Measurements from ENCODE around the gene TTC16.
A peak's percentile ranks its signal among the peaks of the same experiment; 100 is the strongest.

TTC16 gene

DNA sequence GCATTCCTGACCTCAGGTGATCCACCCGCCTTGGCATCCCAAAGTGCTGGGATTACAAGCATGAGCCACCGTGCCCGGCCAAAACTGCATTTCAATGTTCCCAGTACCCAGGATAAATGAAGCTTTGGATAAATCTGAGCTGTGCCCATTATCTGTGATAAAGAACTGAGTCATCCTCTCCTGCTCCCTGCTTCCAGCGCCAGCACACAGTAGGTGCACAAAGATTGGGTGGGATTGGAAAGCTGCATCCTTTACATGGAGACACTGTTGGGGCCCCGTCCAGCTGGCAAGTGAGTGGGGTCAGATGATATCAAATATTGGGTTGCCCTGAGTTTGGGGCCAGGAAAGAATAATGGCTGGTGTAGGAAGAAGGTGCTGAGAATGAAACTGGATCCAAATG is 45.2 kb downstream of the TTC16 start:
- Histone ChIP-seq H3K27ac (no peak overlapping the region), H3K36me3 (peaks cover 98% of the 10 kb centered on the region), H3K4me1 (peaks cover 33% of the 10 kb centered on the region), H3K27me3 (no peaks in the 10 kb centered on the region), H3K9me3 (no peaks in the 10 kb centered on the region), H3K9ac (no peak overlapping the region), H3K4me3 (no peak overlapping the region), H3K4me2 (no peak overlapping the region), H4K20me1 (peaks cover 97% of the 10 kb centered on the region)
- TF ChIP-seq Cebpa-rat (IDR thresholded peaks at IDR 0.05), result no peak

DNA sequence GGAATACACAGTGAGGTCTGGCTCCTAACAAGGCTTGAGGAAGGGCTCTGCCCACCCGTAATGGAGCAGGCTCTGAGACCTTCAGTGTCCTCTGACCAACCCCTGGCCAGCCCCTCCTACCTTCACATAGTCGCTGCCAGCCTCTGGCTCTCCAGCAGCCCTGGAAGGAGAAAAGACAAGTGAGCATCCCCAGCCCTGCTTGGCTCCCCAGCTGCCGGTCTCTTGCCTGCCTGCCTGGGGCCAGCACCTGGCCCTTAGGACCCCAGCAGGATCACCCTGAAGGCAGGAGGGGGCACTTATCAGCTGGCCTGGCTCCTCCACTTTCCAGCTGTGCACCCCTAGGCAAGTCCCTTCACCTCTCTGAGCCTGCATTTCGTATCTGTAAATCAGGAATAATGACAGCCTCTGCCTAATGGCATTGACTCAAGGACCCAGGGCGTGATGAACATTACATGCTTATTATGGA is 45.6 kb downstream of the TTC16 start:
- Histone ChIP-seq H3K27me3 (no peaks in the 10 kb centered on the region), H3K4me1 (peaks cover 35% of the 10 kb centered on the region), H3K4me2 (no peak overlapping the region), H3K36me3 (peaks cover 98% of the 10 kb centered on the region), H3K9me3 (no peaks in the 10 kb centered on the region), H3K9ac (no peak overlapping the region), H4K20me1 (peaks cover 97% of the 10 kb centered on the region), H3K27ac (no peak overlapping the region), H3K4me3 (no peak overlapping the region)
- no peak for TF ChIP-seq Cebpa-rat (IDR thresholded peaks at IDR 0.05)

DNA sequence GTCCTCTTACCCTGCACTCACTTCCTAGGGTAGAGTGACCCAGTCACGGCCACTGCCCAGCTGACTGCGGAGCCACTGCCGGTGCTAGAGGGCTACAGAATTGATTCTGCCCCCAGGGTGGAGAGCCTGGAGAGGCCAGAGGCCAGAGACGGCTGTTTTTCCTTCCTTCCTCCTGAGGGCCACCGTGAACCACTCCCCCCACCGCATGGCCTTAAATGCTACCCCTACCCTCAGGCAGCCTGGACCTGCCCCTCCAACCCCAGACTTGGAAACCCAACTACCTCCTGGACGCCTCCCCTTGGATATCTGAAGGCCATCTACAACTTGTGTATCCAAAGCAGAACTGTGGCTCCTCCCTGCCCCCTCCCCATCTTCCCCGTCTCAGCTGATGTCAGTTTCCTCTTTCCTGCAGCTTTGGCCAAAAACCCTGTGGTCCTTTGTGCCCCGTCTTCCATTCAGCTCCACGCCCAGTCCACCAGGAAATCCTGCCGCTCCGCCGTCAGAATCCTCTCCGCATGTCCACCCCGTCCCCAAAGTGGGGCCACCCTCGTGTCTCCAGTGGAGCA is 46.3 kb downstream of the TTC16 start:
- H4K20me1 ChIP-seq, result peaks cover 97% of the 10 kb centered on the region
- 0 out of 2 replicates have a peak overlapping the region, but pooled peaks have one; percentile 15 for H3K4me2 ChIP-seq
- TF ChIP-seq Cebpa-rat (IDR thresholded peaks at IDR 0.05), result no peak
- peak overlapping the region; percentile 16; the same call in 1 of the 2 replicates for H3K27ac ChIP-seq
- peaks cover 98% of the 10 kb centered on the region for H3K36me3 ChIP-seq
- no peaks in the 10 kb centered on the region for H3K9me3 ChIP-seq
- no peak overlapping the region for H3K9ac ChIP-seq
- H3K4me3 ChIP-seq, result no peak overlapping the region
- H3K4me1 ChIP-seq, result peaks cover 41% of the 10 kb centered on the region
- H3K27me3 ChIP-seq, result no peaks in the 10 kb centered on the region

DNA sequence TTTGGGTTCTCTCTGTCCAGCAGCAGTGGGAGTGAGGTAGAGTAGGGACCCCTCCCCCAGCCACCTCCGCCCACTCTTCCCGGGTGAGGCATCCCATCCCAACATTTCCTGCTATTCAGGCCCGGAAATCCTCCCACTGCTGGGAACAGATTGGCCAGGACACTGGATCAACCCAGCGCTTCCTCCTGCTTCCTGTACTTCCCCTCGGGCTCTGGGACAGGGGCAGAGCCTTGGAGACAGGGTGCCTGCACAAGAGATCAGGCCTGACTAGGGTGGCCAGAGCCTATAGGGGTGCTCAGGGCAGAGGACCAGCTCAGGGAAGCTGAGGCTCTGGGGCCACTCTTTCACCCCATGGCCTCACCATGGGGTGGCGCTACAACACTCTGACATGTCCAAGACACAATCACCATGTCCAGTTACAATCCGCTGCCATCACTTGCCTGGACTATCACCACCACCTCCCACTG is 48.1 kb downstream of the TTC16 start:
- no peak for TF ChIP-seq Cebpa-rat (IDR thresholded peaks at IDR 0.05)
- H4K20me1 ChIP-seq, result peaks cover 98% of the 10 kb centered on the region
- H3K27ac ChIP-seq, result peak overlapping the region; percentile 33; the same call in 1 of the 2 replicates
- no peak overlapping the region for H3K9ac ChIP-seq
- H3K4me2 ChIP-seq, result 0 out of 2 replicates have a peak overlapping the region, but pooled peaks have one; percentile 22
- no peaks in the 10 kb centered on the region for H3K27me3 ChIP-seq
- H3K36me3 ChIP-seq, result peaks cover 96% of the 10 kb centered on the region
- peaks cover 59% of the 10 kb centered on the region for H3K4me1 ChIP-seq
- no peaks in the 10 kb centered on the region for H3K9me3 ChIP-seq
- no peak overlapping the region for H3K4me3 ChIP-seq

DNA sequence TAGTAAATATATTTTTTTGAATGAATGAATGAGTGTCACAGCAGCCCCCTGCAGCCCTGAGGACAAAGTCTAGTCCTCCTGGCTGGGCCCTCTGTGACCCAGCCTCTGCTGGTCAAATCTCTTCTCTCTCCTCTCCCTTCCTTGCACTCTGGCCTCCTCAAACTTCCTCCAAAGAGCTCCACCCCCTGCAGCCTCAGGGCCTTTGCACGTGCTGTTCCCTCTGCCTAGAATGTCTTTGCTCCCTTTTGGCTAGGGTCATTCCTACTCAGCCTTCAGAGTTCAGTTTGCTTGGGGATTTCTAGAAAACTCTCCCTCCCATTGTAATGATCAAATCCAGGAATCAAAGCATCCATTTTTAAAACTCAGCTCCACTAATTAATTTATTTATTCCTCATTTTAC is 49.5 kb downstream of the TTC16 start:
- peaks cover 74% of the 10 kb centered on the region for H3K4me1 ChIP-seq
- no peak for TF ChIP-seq Cebpa-rat (IDR thresholded peaks at IDR 0.05)
- peaks cover 100% of the 10 kb centered on the region for H4K20me1 ChIP-seq
- H3K9ac ChIP-seq, result no peak overlapping the region
- H3K27ac ChIP-seq, result no peak overlapping the region
- peaks cover 88% of the 10 kb centered on the region for H3K36me3 ChIP-seq
- no peaks in the 10 kb centered on the region for H3K27me3 ChIP-seq
- no peaks in the 10 kb centered on the region for H3K9me3 ChIP-seq
- no peak overlapping the region for H3K4me2 ChIP-seq
- no peak overlapping the region for H3K4me3 ChIP-seq

DNA sequence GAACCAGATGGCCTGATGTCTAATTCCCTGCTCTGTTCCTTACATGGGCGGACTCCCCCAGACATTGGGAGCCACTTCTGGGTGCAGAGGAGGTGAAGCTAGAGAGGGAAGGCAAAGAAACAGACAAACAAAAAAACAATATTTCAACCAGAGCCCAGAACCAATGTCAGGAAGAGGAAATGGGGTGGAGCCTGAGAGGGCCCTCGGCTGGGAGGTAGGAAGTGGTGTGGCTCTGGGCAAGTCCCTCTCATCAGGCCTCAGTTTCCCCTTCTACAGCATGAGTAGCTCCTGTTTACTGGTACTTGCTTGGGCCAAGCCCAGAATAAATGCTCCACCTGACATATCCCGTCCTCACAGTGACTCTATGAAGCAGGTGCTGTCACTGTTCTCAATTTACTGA is 51.5 kb downstream of the TTC16 start:
- Histone ChIP-seq H3K27me3 (no peaks in the 10 kb centered on the region), H3K4me2 (peak overlapping the region; percentile 98), H3K9ac (peak overlapping the region; percentile 65), H3K9me3 (no peaks in the 10 kb centered on the region), H3K27ac (peak overlapping the region; percentile 57), H3K36me3 (peaks cover 80% of the 10 kb centered on the region), H4K20me1 (peaks cover 98% of the 10 kb centered on the region), H3K4me3 (peak overlapping the region; percentile 10; the same call in 1 of the 2 replicates), H3K4me1 (peaks cover 86% of the 10 kb centered on the region)
- TF ChIP-seq Cebpa-rat (IDR thresholded peaks at IDR 0.05), result no peak

DNA sequence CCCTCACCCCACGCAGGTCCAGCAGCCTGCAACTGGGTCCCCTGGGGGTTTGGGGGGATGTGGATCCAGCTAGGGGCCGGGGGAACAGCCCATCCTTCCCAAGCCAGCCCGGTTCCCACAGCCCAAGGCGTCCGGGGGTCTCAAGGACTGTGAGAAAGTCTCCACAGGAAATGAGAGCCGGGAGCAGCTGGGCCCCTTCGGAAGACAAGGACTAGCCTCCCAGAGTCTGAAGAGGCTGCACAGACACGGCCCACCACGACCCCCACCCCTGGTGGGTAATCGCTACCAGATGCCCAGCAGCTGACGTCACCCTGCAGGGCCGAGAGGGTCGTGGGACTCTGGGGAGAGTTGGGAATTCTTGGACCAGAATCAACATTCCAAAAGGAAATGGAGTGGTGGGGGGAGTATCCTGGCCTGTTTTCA is 52.0 kb downstream of the TTC16 start:
- H3K4me3 ChIP-seq, result peak overlapping the region; percentile 10; the same call in 1 of the 2 replicates
- H3K4me1 ChIP-seq, result peaks cover 86% of the 10 kb centered on the region

DNA sequence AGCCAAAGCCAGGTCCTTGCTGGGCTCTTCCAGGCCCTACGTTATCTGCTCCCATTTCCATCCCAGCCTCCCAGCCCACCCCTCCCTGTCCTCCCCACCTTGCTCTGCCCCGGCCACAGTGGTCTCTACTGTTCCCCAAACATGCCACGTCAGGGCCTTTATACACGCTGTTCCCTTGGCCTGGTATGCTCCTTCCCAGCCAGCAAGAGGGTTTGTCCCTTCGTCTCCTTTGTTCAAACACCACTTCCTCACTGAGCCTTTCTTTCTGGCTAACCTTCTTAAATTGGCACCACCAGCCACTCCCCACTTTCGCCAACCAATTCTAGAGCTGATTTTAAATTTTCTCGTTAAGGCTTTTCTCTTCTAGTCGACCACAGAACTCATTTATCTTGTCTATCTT is 52.8 kb downstream of the TTC16 start:
- Histone ChIP-seq H3K27ac (peak overlapping the region; percentile 58), H3K4me2 (peak overlapping the region; percentile 98), H3K36me3 (peaks cover 80% of the 10 kb centered on the region), H4K20me1 (peaks cover 98% of the 10 kb centered on the region), H3K4me1 (peaks cover 85% of the 10 kb centered on the region), H3K27me3 (no peaks in the 10 kb centered on the region), H3K9me3 (no peaks in the 10 kb centered on the region), H3K4me3 (no peak overlapping the region), H3K9ac (peak overlapping the region; percentile 65; the same call in 1 of the 2 replicates)
- no peak for TF ChIP-seq Cebpa-rat (IDR thresholded peaks at IDR 0.05)

More for the DNA sequence above, 52.0 kb downstream of the TTC16 start:
- no peaks in the 10 kb centered on the region for H3K27me3 ChIP-seq
- peak overlapping the region; percentile 65 for H3K9ac ChIP-seq
- H3K36me3 ChIP-seq, result peaks cover 80% of the 10 kb centered on the region
- TF ChIP-seq Cebpa-rat (IDR thresholded peaks at IDR 0.05), result no peak
- peak overlapping the region; percentile 57 for H3K27ac ChIP-seq
- peaks cover 98% of the 10 kb centered on the region for H4K20me1 ChIP-seq
- H3K9me3 ChIP-seq, result no peaks in the 10 kb centered on the region
- peak overlapping the region; percentile 98 for H3K4me2 ChIP-seq

DNA sequence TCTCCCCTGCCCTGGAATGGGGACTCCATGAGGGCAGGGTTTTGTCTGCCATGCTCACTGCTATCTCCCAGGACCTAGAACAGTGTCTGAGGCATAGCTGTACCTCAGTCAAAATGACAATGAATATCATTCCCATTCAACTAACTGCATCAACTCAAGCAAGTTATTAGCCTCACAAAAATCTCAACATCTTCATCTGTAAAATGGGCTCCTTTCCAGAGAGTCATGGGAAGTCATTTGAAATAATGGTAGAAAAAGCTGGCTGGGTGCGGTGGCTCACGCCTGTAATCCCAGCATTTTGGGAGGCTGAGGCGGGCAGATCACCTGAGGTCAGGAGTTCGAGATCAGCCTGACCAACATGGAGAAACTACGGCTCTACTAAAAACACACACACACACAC is 53.2 kb downstream of the TTC16 start:
- Histone ChIP-seq H3K4me2 (peak overlapping the region; percentile 98), H3K4me1 (peaks cover 85% of the 10 kb centered on the region), H3K9ac (peak overlapping the region; percentile 73; the same call in 1 of the 2 replicates), H3K4me3 (no peak overlapping the region), H3K27ac (peak overlapping the region; percentile 58; the same call in 1 of the 2 replicates), H3K9me3 (no peaks in the 10 kb centered on the region), H3K27me3 (no peaks in the 10 kb centered on the region), H4K20me1 (peaks cover 98% of the 10 kb centered on the region), H3K36me3 (peaks cover 80% of the 10 kb centered on the region)
- TF ChIP-seq Cebpa-rat (IDR thresholded peaks at IDR 0.05), result no peak

DNA sequence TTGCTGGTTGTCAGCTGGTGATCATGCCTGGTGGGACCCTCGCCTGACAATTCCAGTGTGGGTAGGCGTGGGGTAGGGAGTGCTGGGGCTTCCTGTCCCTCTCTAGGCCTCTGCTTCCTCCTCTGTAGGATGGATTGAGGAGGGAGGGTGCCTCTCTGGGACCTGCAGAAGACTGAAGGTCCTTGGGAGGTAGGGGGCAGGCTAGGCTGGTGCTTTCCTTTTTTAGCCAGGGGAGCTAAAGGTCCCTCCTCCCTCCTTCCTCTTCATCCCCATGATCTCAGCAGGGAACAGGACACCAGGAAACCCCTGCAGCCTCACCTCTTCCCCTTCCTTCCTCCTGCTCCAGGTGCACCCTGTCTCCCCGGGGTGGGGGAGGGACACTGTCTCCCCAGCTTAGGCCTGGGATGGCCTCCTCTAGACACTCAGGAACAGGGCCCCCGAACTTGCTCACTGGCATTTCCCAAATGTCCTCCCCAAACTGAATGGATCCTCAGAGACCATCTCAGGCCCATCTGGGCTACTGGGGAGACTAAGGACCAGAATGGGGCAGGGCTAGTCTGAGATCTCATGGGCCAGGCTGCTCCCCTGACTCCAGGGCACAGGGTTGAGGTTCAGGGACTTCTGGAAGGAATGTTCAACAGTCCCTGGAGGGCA is 54.2 kb downstream of the TTC16 start:
- no peak for TF ChIP-seq Cebpa-rat (IDR thresholded peaks at IDR 0.05)

More for the DNA sequence above, 54.2 kb downstream of the TTC16 start:
- Histone ChIP-seq H4K20me1 (peaks cover 98% of the 10 kb centered on the region), H3K9me3 (no peaks in the 10 kb centered on the region), H3K27ac (peak overlapping the region; percentile 58), H3K4me3 (peak overlapping the region; percentile 68), H3K9ac (peak overlapping the region; percentile 73), H3K4me1 (peaks cover 88% of the 10 kb centered on the region), H3K27me3 (no peaks in the 10 kb centered on the region), H3K36me3 (peaks cover 80% of the 10 kb centered on the region), H3K4me2 (peak overlapping the region; percentile 98)

Data from BLaER1 (cell line).